Panc1 (cell line): ENCODE data around the gene DDX31. TPM values are rescaled to one million over a fixed set of nuclear protein-coding genes. Genes with fewer than 3 reads are reported as not detected.

ENCODE experiments used
- ATAC-seq: fragments of 200-7000 bp; cut with Tn5 transposase; 2 replicates; pipeline ENCODE4 v1.9.1; 2020; ENCODE audit warnings: mild to moderate bottlenecking, moderate library complexity
- BruUV-seq: library from RNA; stranded (reverse); fragments of 400-500 nt; replicated peaks from 2 replicates; lab custom pipeline; 2021; lab: Mats Ljungman, UMichigan
- CTCF ChIA-PET: fragments of 300-600 bp; sonication (Branson Sonifier 250); formaldehyde crosslinking; loops from one replicate; lab custom pipeline; 2022; ENCODE audit warnings: antibody characterized with exemption; lab: Charles Lee
- POLR2A ChIA-PET: fragments of 300-600 bp; sonication (Branson Sonifier 250); formaldehyde crosslinking; loops from one replicate; lab custom pipeline; 2022; ENCODE audit warnings: antibody characterized with exemption; lab: Charles Lee
- DNase-seq: peaks from one replicate; pipeline ENCODE4 v3.0.0-alpha.2; 2010; ENCODE audit warnings: low read depth, low spot score
- H3K27ac ChIP-seq: 2 replicates; pipeline ENCODE4 v1.5.1; 2011; ENCODE audit warnings: mild to moderate bottlenecking, low read length, inconsistent platforms
- H3K27me3 ChIP-seq: fragments of 200-500 bp; sonication (Bioruptor generic); 2 replicates; pipeline ENCODE4 v1.6.0; 2014; ENCODE audit warnings: low read length, inconsistent platforms; ENCODE audit not compliant: control insufficient read depth, insufficient read depth
- H3K36me3 ChIP-seq: fragments of 200-500 bp; sonication (Bioruptor generic); 2 replicates; pipeline ENCODE4 v1.5.1; 2014; ENCODE audit warnings: inconsistent platforms, mild to moderate bottlenecking, low read length, moderate library complexity; ENCODE audit not compliant: control insufficient read depth, insufficient read depth
- H3K4me1 ChIP-seq: 2 replicates; pipeline ENCODE4 v1.5.1; 2011; ENCODE audit warnings: inconsistent platforms, mild to moderate bottlenecking, low read length, moderate library complexity; ENCODE audit not compliant: control insufficient read depth, insufficient read depth
- H3K4me3 ChIP-seq, 2 experiments: 2 replicates each; pipeline ENCODE4 v1.5.1; 2011 to 2012; ENCODE audit warnings: low read depth in 2 of 2, low read length in 2 of 2, mild to moderate bottlenecking in 2 of 2, inconsistent platforms in 1 of 2, moderate library complexity in 1 of 2
- H3K9me3 ChIP-seq: fragments of 200-500 bp; sonication (Bioruptor generic); 2 replicates; pipeline ENCODE4 v1.5.1; 2014; ENCODE audit warnings: low read depth, mild to moderate bottlenecking, inconsistent platforms, low read length, moderate library complexity; ENCODE audit not compliant: control insufficient read depth, insufficient read depth
- POLR2AphosphoS5 ChIP-seq: IDR thresholded peaks from 2 replicates; pipeline ENCODE4 v1.6.1; 2012; ENCODE audit warnings: mild to moderate bottlenecking, low read depth, low read length, moderate library complexity
- SIN3A ChIP-seq: IDR thresholded peaks from 2 replicates; pipeline ENCODE4 v1.6.1; 2012; ENCODE audit warnings: low read depth, mild to moderate bottlenecking, low read length, moderate library complexity, borderline replicate concordance; ENCODE audit not compliant: insufficient read depth
- TCF7L2 ChIP-seq: IDR thresholded peaks from 2 replicates; pipeline ENCODE4 v1.6.1; 2011; ENCODE audit warnings: mild to moderate bottlenecking, low read depth, low read length, inconsistent platforms
- in situ Hi-C: cut with HindIII; loops from 2 replicates; pipeline ENCODE4 v1.10.0; 2016; ENCODE audit warnings: low sequenced_read_pairs, low pct_unique_long_range_greater_than_20kb
- intact Hi-C: fragments of 100-400 bp; cut with micrococcal nuclease; formaldehyde crosslinking; loops from one replicate; pipeline ENCODE4 v1.10.0; 2022; ENCODE audit not compliant: unreplicated experiment
- total RNA-seq: library from RNA; stranded (reverse); gene quantifications from one replicate; pipeline ENCODE4 v1.2.1, GENCODE V29; 2021; ENCODE audit not compliant: unreplicated experiment
- TF ChIP-seq, protein P1 (sequence below), 2 experiments: IDR thresholded peaks; 2 replicates each; pipeline ENCODE4 v1.6.1; 2011 to 2012; ENCODE audit warnings: low read depth in 2 of 2, control low read depth in 1 of 2, low read length in 1 of 2, mild to moderate bottlenecking in 1 of 2, moderate library complexity in 1 of 2; ENCODE audit not compliant: insufficient read depth in 1 of 2
- TF ChIP-seq, protein P2 (sequence below): fragments of 450-650 bp; IDR thresholded peaks from 2 replicates; pipeline ENCODE4 v1.5.1; 2017; ENCODE audit warnings: mild to moderate bottlenecking

The DDX31 gene
- total RNA-seq, 1 experiment from 2014 or later: 17.5 TPM

DNA sequence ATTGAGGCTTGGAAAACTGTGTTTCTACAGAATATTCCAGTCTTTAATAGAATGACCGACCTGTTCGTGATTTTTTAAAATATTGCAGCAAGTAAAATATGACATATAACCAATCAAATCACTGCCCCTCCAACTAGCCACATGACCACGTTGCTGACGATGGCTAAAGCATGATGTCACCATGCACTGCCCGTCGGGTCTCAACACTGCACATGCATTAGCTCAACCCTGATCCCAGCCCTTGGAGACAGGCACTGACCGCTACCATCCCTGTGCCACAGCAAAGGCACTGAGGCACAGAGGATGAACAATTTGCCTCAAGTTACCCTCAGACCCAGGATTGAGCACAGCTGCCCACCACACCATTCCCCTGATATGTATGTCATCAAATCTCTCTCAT lies 13.5 kb downstream of the DDX31 start:
- DNase-seq (no peak), ATAC-seq (no peak)
- intact Hi-C loops (no loop called here), in situ Hi-C loops (no loop called here)
- no peak overlapping the region for H3K27ac ChIP-seq
- H3K4me1 ChIP-seq: no peaks in the 10 kb centered on the region
- peaks cover 28% of the 10 kb centered on the region for H3K36me3 ChIP-seq
- no TSS peak for BruUV-seq
- CTCF ChIA-PET: no interaction called here
- no peaks in the 10 kb centered on the region for H3K9me3 ChIP-seq
- no peaks in the 10 kb centered on the region for H3K27me3 ChIP-seq
- POLR2A ChIA-PET: no interaction called here
- TF ChIP-seq, protein P1, sequence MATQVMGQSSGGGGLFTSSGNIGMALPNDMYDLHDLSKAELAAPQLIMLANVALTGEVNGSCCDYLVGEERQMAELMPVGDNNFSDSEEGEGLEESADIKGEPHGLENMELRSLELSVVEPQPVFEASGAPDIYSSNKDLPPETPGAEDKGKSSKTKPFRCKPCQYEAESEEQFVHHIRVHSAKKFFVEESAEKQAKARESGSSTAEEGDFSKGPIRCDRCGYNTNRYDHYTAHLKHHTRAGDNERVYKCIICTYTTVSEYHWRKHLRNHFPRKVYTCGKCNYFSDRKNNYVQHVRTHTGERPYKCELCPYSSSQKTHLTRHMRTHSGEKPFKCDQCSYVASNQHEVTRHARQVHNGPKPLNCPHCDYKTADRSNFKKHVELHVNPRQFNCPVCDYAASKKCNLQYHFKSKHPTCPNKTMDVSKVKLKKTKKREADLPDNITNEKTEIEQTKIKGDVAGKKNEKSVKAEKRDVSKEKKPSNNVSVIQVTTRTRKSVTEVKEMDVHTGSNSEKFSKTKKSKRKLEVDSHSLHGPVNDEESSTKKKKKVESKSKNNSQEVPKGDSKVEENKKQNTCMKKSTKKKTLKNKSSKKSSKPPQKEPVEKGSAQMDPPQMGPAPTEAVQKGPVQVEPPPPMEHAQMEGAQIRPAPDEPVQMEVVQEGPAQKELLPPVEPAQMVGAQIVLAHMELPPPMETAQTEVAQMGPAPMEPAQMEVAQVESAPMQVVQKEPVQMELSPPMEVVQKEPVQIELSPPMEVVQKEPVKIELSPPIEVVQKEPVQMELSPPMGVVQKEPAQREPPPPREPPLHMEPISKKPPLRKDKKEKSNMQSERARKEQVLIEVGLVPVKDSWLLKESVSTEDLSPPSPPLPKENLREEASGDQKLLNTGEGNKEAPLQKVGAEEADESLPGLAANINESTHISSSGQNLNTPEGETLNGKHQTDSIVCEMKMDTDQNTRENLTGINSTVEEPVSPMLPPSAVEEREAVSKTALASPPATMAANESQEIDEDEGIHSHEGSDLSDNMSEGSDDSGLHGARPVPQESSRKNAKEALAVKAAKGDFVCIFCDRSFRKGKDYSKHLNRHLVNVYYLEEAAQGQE (IDR thresholded peaks at IDR 0.05; ENCODE audit: insufficient read depth in 1 of 2, low read depth in 2 of 2, low read length in 1 of 2): no peak
- TF ChIP-seq POLR2AphosphoS5 (no peak), SIN3A (no peak), TCF7L2 (no peak)
- TF ChIP-seq, protein P2, sequence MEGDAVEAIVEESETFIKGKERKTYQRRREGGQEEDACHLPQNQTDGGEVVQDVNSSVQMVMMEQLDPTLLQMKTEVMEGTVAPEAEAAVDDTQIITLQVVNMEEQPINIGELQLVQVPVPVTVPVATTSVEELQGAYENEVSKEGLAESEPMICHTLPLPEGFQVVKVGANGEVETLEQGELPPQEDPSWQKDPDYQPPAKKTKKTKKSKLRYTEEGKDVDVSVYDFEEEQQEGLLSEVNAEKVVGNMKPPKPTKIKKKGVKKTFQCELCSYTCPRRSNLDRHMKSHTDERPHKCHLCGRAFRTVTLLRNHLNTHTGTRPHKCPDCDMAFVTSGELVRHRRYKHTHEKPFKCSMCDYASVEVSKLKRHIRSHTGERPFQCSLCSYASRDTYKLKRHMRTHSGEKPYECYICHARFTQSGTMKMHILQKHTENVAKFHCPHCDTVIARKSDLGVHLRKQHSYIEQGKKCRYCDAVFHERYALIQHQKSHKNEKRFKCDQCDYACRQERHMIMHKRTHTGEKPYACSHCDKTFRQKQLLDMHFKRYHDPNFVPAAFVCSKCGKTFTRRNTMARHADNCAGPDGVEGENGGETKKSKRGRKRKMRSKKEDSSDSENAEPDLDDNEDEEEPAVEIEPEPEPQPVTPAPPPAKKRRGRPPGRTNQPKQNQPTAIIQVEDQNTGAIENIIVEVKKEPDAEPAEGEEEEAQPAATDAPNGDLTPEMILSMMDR: no peak
- H3K4me3 ChIP-seq: no peak overlapping the region

GRCh38 chr9:132651259-132651658 lies 18.5 kb downstream of the DDX31 start:
- peaks cover 34% of the 10 kb centered on the region for H3K36me3 ChIP-seq
- POLR2A ChIA-PET: no interaction called here
- no peaks in the 10 kb centered on the region for H3K9me3 ChIP-seq
- H3K4me3 ChIP-seq: no peak overlapping the region
- no TSS peak for BruUV-seq
- no peak for TF ChIP-seq SIN3A
- TF ChIP-seq, protein P2: peak; percentile 42
- no peaks in the 10 kb centered on the region for H3K27me3 ChIP-seq
- H3K27ac ChIP-seq: no peak overlapping the region
- ATAC-seq (no peak), DNase-seq (no peak)
- in situ Hi-C loops (no loop called here), intact Hi-C loops (no loop called here)
- CTCF ChIA-PET: interaction anchor here (0.5 to 0.6 kb wide), 2 partner anchors 117 to 144 kb away, joined by 5 to 6 read pairs; no protein-coding TSS in a partner anchor
- H3K4me1 ChIP-seq: no peaks in the 10 kb centered on the region
